HepG2 (cell line): ENCODE data around the gene GRK4. TPM values are rescaled to one million over a fixed set of nuclear protein-coding genes. Genes with fewer than 3 reads are reported as not detected.

Source experiments
- ATAC-seq: fragments of 200-7000 bp; cut with Tn5 transposase; 3 replicates; pipeline ENCODE4 v1.9.1; 2020; ENCODE audit warnings: mild to moderate bottlenecking, moderate library complexity
- Bru-seq: library from RNA; stranded (reverse); fragments of 400-500 nt; gene quantifications from one replicate; lab custom pipeline; 2021; lab: Mats Ljungman, UMichigan
- BruChase-seq, 2 experiments: library from RNA; stranded (reverse); fragments of 400-500 nt; gene quantifications; one replicate each; lab custom pipeline; 2021; lab: Mats Ljungman, UMichigan
- BruUV-seq: library from RNA; stranded (reverse); fragments of 400-500 nt; replicated peaks from 2 replicates; lab custom pipeline; 2021; lab: Mats Ljungman, UMichigan
- CTCF ChIA-PET: fragments of 300-600 bp; formaldehyde crosslinking; extraction: SDS; loops from one replicate; lab custom pipeline; 2021; ENCODE audit warnings: low total read pairs, inconsistent platforms, low intra/inter-chr PET ratio; lab: Yijun Ruan, JAX
- POLR2A ChIA-PET: fragments of 350-600 bp; sonication (Branson Sonifier 250); formaldehyde crosslinking; loops from one replicate; lab custom pipeline; 2020; ENCODE audit warnings: antibody characterized with exemption, inconsistent platforms; lab: Yijun Ruan, JAX
- DNase-seq: peaks from one replicate; pipeline ENCODE4 v3.0.0-alpha.2; 2015; ENCODE audit warnings: low spot score
- FAIRE-seq: peaks from 3 replicates; lab custom pipeline; 2011; peaks lifted over from hg19 to GRCh38; lab: Jason Lieb, UNC
- H2AFZ ChIP-seq: one replicate; pipeline ENCODE4 v1.6.1; 2011; ENCODE audit warnings: low read length, inconsistent platforms
- H3K27ac ChIP-seq: fragments of 300-600 bp; 3 replicates; pipeline ENCODE4 v1.8.0; 2011; ENCODE audit warnings: mixed run types, mild to moderate bottlenecking, mixed read lengths, low read length, inconsistent platforms; ENCODE audit not compliant: insufficient read depth; ENCODE audit errors: extremely low read length
- H3K27me3 ChIP-seq, 2 experiments: fragments of 200-600 bp in 1 of 2; 2 replicates in 1 of 2; 3 replicates in 1 of 2; pipeline versions ENCODE4 v1.6.0 to v1.8.0; 2011; ENCODE audit warnings: low read length in 2 of 2, mild to moderate bottlenecking in 2 of 2, moderate library complexity in 2 of 2, inconsistent platforms in 1 of 2; ENCODE audit not compliant: insufficient read depth in 2 of 2, control insufficient read depth in 1 of 2
- H3K36me3 ChIP-seq, 2 experiments: fragments of 200-600 bp in 1 of 2; replicated peaks in 1 of 2; 2 replicates in 1 of 2; 3 replicates in 1 of 2; pipeline versions ENCODE4 v1.5.1 to v1.8.0; 2011; ENCODE audit warnings: low read length in 2 of 2, inconsistent platforms in 1 of 2; ENCODE audit not compliant: insufficient read depth in 2 of 2, control insufficient read depth in 1 of 2
- H3K4me1 ChIP-seq: 2 replicates; pipeline ENCODE4 v1.5.1; 2012; ENCODE audit warnings: low read length, inconsistent platforms; ENCODE audit not compliant: insufficient read depth
- H3K4me2 ChIP-seq: 2 replicates; pipeline ENCODE4 v1.6.0; 2011; ENCODE audit warnings: low read depth, low read length, inconsistent platforms
- H3K4me3 ChIP-seq, 3 experiments: fragments of 200-600 bp in 1 of 3; sonication (generic), shearing (Covaris generic) in 1 of 3; replicated peaks in 1 of 3; 2 replicates each; pipeline ENCODE4 v1.5.1; 2011 to 2016; ENCODE audit warnings: low read length in 3 of 3, inconsistent platforms in 2 of 3, low read depth in 2 of 3, mild to moderate bottlenecking in 2 of 3, control low read depth in 1 of 3, mixed read lengths in 1 of 3; ENCODE audit not compliant: insufficient read depth in 1 of 3
- H3K79me2 ChIP-seq: one replicate; pipeline ENCODE4 v1.6.1; 2011; ENCODE audit warnings: low read length, inconsistent platforms; ENCODE audit not compliant: insufficient read depth
- H3K9ac ChIP-seq: 2 replicates; pipeline ENCODE4 v1.6.0; 2011; ENCODE audit warnings: mild to moderate bottlenecking, low read depth, low read length, inconsistent platforms; ENCODE audit not compliant: insufficient read depth
- H3K9me3 ChIP-seq: 2 replicates; pipeline ENCODE4 v1.5.1; 2012; ENCODE audit warnings: mild to moderate bottlenecking, low read length
- H4K20me1 ChIP-seq: 2 replicates; pipeline ENCODE4 v1.6.0; 2011; ENCODE audit warnings: inconsistent platforms, mild to moderate bottlenecking, low read length, moderate library complexity; ENCODE audit not compliant: insufficient read depth
- DNMT1 ChIP-seq: sonication (generic); formaldehyde crosslinking; IDR thresholded peaks from 2 replicates; pipeline ENCODE4 v1.5.1; 2020; ENCODE audit warnings: mild to moderate bottlenecking, missing genetic modification reagents
- NCOA2 ChIP-seq: sonication (generic); formaldehyde crosslinking; IDR thresholded peaks from 2 replicates; pipeline ENCODE4 v1.8.0; 2022; ENCODE audit warnings: inconsistent platforms
- TMF1 ChIP-seq: sonication (generic); formaldehyde crosslinking; IDR thresholded peaks from 2 replicates; pipeline ENCODE4 v1.8.1; 2022; ENCODE audit warnings: low read depth, missing genetic modification reagents
- YEATS2 ChIP-seq: sonication (generic); formaldehyde crosslinking; IDR thresholded peaks from 2 replicates; pipeline ENCODE4 v1.4.0; 2020; ENCODE audit warnings: missing genetic modification reagents, borderline replicate concordance
- ZBTB42 ChIP-seq: sonication (generic); formaldehyde crosslinking; IDR thresholded peaks from 2 replicates; pipeline ENCODE4 v1.5.0; 2020; ENCODE audit warnings: mild to moderate bottlenecking, missing genetic modification reagents
- ZFP90 ChIP-seq: sonication (generic); formaldehyde crosslinking; IDR thresholded peaks from 2 replicates; pipeline ENCODE4 v1.8.0; 2022; ENCODE audit warnings: missing genetic modification reagents, mild to moderate bottlenecking, inconsistent platforms, borderline replicate concordance
- ZIK1 ChIP-seq: sonication (generic); formaldehyde crosslinking; IDR thresholded peaks from 2 replicates; pipeline ENCODE4 v1.5.0; 2020; ENCODE audit warnings: mild to moderate bottlenecking, low read depth, missing genetic modification reagents, borderline replicate concordance
- ZNF17 ChIP-seq: sonication (generic); formaldehyde crosslinking; IDR thresholded peaks from 2 replicates; pipeline ENCODE4 v1.5.0; 2020; ENCODE audit warnings: mild to moderate bottlenecking, missing genetic modification reagents
- ZNF768 ChIP-seq: sonication (generic); formaldehyde crosslinking; IDR thresholded peaks from 2 replicates; pipeline ENCODE4 v1.4.0; 2020; ENCODE audit warnings: missing genetic modification reagents
- ZNF816 ChIP-seq: sonication (generic); formaldehyde crosslinking; IDR thresholded peaks from 2 replicates; pipeline ENCODE4 v1.8.0; 2022; ENCODE audit warnings: missing genetic modification reagents, mild to moderate bottlenecking, borderline replicate concordance
- ZNF891 ChIP-seq: sonication (generic); formaldehyde crosslinking; IDR thresholded peaks from 2 replicates; pipeline ENCODE4 v1.5.0; 2020; ENCODE audit warnings: mild to moderate bottlenecking, missing genetic modification reagents
- WGBS: methylation state at CpG from one replicate; pipeline ENCODE4 v1.1.6; 2017; ENCODE audit warnings: low lambda C conversion rate; 5-methylcytosine and 5-hydroxymethylcytosine counted together
- in situ Hi-C: cut with HindIII; loops from 2 replicates; pipeline ENCODE4 v1.10.0; 2017; ENCODE audit warnings: low pct_unique_long_range_greater_than_20kb; ENCODE audit not compliant: extremely low pct_ligation_motif_present
- intact Hi-C: fragments of 100-400 bp; cut with micrococcal nuclease; formaldehyde crosslinking; loops from one replicate; pipeline ENCODE4 v1.10.0; 2022; ENCODE audit not compliant: unreplicated experiment
- long read RNA-seq, 2 experiments: library from RNA in 1 of 2; library from polyadenylated mRNA in 1 of 2; stranded (forward) in 1 of 2; unstranded in 1 of 2; transcript quantifications; one replicate each; pipeline ENCODE4 v2.0.0, GENCODE V29; 2019 to 2022
- polyA minus RNA-seq, 3 experiments: library from RNA; depleted of rRNA, polyadenylated mRNA; stranded (reverse); fragments of >200 nt; gene quantifications; 2 replicates each; pipeline ENCODE4 v1.2.3, GENCODE V29; 2011; ENCODE audit warnings: low replicate concordance in 1 of 3
- polyA plus RNA-seq, 8 experiments: library from polyadenylated mRNA; depleted of rRNA in 3 of 8; stranded (reverse) in 7 of 8; unstranded in 1 of 8; fragments of >200 nt; fragmentation: Illumina TruSeq in 4 of 8; extraction: Trizol in 4 of 8; gene quantifications; 2 replicates each; pipeline versions ENCODE4 v1.2.1 to v1.2.3, GENCODE V29; 2011 to 2016; ENCODE audit warnings: low read depth in 4 of 8, missing spikeins in 1 of 8, mixed read lengths in 1 of 8; ENCODE audit not compliant: insufficient read depth in 1 of 8
- total RNA-seq, 5 experiments: library from RNA; depleted of rRNA; stranded (reverse); fragments of >200 nt; fragmentation: Illumina TruSeq; extraction: Trizol; gene quantifications; 2 replicates each; pipeline ENCODE4 v1.2.3, GENCODE V29; 2016; ENCODE audit warnings: low read depth in 1 of 5
- TF ChIP-seq, protein P1 (sequence below): sonication (generic); formaldehyde crosslinking; IDR thresholded peaks from 2 replicates; pipeline ENCODE4 v1.4.0; 2020; ENCODE audit warnings: mild to moderate bottlenecking, missing genetic modification reagents, borderline replicate concordance

The GRK4 gene
- total RNA-seq (2016; rRNA removed; fragmentation: Illumina TruSeq; extraction: Trizol) (2.0 and 2.5 TPM in 2 replicates), polyA plus RNA-seq (2011; rRNA removed) (1.6 and 1.8 TPM in 2 replicates), polyA minus RNA-seq (2011; rRNA and poly(A)+ RNA removed; ENCODE audit: low replicate concordance) (2.6 and 2.7 TPM in 2 replicates), Bru-seq, nascent RNA (percentile 22 among the genes with signal in this experiment), BruChase-seq, experiment 1, labeled RNA remaining after a 6-hour chase (percentile 27 among the genes with signal in this experiment), BruChase-seq, experiment 2, labeled RNA remaining after a 2-hour chase (percentile 23 among the genes with signal in this experiment)
- total RNA-seq (2016; cell fraction: cytosol; rRNA removed; fragmentation: Illumina TruSeq; extraction: Trizol; ENCODE audit: low read depth), result 1.9 and 2.1 TPM in 2 replicates
- 2.5 and 3.1 TPM in 2 replicates for total RNA-seq (2016; cell fraction: insoluble cytoplasmic fraction; rRNA removed; fragmentation: Illumina TruSeq; extraction: Trizol)
- total RNA-seq (2016; cell fraction: membrane; rRNA removed; fragmentation: Illumina TruSeq; extraction: Trizol), result 4.7 and 4.9 TPM in 2 replicates
- 1.2 and 1.4 TPM in 2 replicates for total RNA-seq (2016; cell fraction: nucleus; rRNA removed; fragmentation: Illumina TruSeq; extraction: Trizol)
- 1.2 TPM in 2 replicates for polyA plus RNA-seq (2011; cell fraction: cytosol; rRNA removed)
- polyA plus RNA-seq (2011; cell fraction: nucleus; rRNA removed), result 1.2 and 1.3 TPM in 2 replicates
- polyA plus RNA-seq (2012), result 1.5 and 1.7 TPM in 2 replicates
- 2.8 TPM in 2 replicates for polyA plus RNA-seq (2016; cell fraction: cytosol; fragmentation: Illumina TruSeq; extraction: Trizol; ENCODE audit: low read depth)
- polyA plus RNA-seq (2016; cell fraction: insoluble cytoplasmic fraction; fragmentation: Illumina TruSeq; extraction: Trizol; ENCODE audit: low read depth), result 3.0 TPM in 2 replicates
- 4.7 TPM in 2 replicates for polyA plus RNA-seq (2016; cell fraction: membrane; fragmentation: Illumina TruSeq; extraction: Trizol; ENCODE audit: low read depth)
- 2.1 and 2.8 TPM in 2 replicates for polyA plus RNA-seq (2016; cell fraction: nucleus; fragmentation: Illumina TruSeq; extraction: Trizol; ENCODE audit: insufficient read depth, low read depth)
- polyA minus RNA-seq (2011; cell fraction: cytosol; rRNA and poly(A)+ RNA removed), result 0.88 and 1.4 TPM in 2 replicates
- 1.4 and 3.2 TPM in 2 replicates for polyA minus RNA-seq (2011; cell fraction: nucleus; rRNA and poly(A)+ RNA removed)
- long read RNA-seq, experiment 1, result 0 reads
- long read RNA-seq, experiment 2, partial matches to known transcripts, result 0 of 12 reads
- long read RNA-seq, experiment 2, other reads (novel, unspliced or antisense), result 9 of 12 reads

DNA sequence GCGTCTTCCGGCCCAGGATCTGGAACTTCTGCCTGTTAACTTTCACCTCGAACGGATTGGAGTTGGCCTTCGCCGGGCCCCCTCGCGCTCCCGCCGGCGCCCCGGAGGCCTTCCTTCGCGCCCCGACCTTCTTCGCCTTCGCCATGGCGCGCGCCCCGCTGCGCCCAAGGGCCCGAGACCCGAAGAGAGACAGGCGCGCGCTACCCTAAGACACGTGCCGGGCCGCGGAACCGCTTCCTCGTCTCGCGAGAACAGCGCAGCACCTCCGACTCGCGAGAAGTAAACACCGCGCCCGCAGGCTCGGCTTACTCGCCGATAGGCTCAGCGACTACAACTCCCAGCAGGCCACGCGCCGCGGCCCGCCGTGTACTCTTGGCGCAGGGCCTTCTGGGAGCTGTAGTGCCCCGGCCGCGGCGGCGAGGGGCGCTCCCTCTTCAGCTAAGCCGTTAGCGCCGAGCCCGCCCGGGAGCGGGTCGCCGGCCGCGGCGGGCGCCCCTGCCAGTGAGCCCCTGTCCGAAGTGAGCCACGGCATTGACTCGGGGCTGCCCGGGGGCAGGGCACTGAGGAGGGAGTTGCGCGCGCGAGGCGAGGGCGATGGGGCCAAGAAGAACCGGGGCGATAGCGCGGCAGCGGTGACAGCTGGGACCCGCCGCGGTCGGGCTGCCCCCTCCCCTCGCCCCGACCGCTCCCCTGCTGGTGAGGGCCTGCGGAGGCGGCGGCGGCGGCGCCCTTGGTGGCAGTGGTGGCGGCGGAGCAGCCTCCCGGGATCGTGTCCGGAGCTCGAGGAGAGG lies at the start of gene GRK4, which contains the start of gene NOP14:
Gene GRK4, plus strand, starts transcription at position 397 of the 791 bp plus-strand sequence. CDS start 500 bp downstream, outside the sequence.
Gene NOP14, minus strand, starts transcription at position 232 of the 791 bp plus-strand sequence. Its CDS starts 87 bp downstream, at position 145.
- H3K4me1 ChIP-seq, result peaks cover 37% of the 10 kb centered on the region
- ChIA-PET POLR2A (interaction anchor here (0.6 to 2.6 kb wide), 12 partner anchors 10 to 993 kb away, joined by 3 to 16 read pairs (median 3); no protein-coding TSS in a partner anchor), CTCF (interaction anchor here (1.8 kb wide), 1 partner anchor 9 kb away, joined by 10 read pairs; no protein-coding TSS in a partner anchor)
- no TSS peak for BruUV-seq
- 0% methylated on average over 4 of the region's 105 CpGs for WGBS
- H2AFZ ChIP-seq, result no peak within 1 kb of the TSS
- in situ Hi-C loops (no loop called here), intact Hi-C loops (no loop called here)
- peak within 1 kb of the TSS; percentile 82 for H3K27ac ChIP-seq
- peaks cover 33% of the 10 kb centered on the region for H3K79me2 ChIP-seq
- H3K27me3 ChIP-seq, result no peaks in the 10 kb centered on the region; a peak in 1 of 5 replicates
- DNase-seq (peak; percentile 94), FAIRE-seq (peak; percentile 68), ATAC-seq (peak; percentile 92)
- peaks cover 10% of the 10 kb centered on the region; the same call in 1 of the 2 replicates for H4K20me1 ChIP-seq
- peak within 1 kb of the TSS; percentile 84 to 90 (median 88) for H3K4me3 ChIP-seq
- no peaks in the 10 kb centered on the region for H3K9me3 ChIP-seq
- H3K36me3 ChIP-seq, result peaks cover 0 to 7% of the 10 kb centered on the region in 2 experiments; a peak in 2 of 5 replicates
- peak within 1 kb of the TSS; percentile 99 for H3K4me2 ChIP-seq
- peak within 1 kb of the TSS; percentile 90 for H3K9ac ChIP-seq
- TF ChIP-seq ZNF768 (CRISPR knock-in tag), result peak; percentile 66
- TF ChIP-seq ZBTB42 (CRISPR knock-in tag), result peak; percentile 84; the same call in 1 of the 2 replicates
- no peak; the same call in 1 of the 2 replicates for TF ChIP-seq ZFP90 (CRISPR knock-in tag)
- no peak for TF ChIP-seq ZNF816 (CRISPR knock-in tag)
- peak; percentile 93 for TF ChIP-seq ZNF891 (CRISPR knock-in tag)
- TF ChIP-seq TMF1, result peak; percentile 98
- peak; percentile 93 for TF ChIP-seq ZIK1 (CRISPR knock-in tag)
- TF ChIP-seq, protein P1, sequence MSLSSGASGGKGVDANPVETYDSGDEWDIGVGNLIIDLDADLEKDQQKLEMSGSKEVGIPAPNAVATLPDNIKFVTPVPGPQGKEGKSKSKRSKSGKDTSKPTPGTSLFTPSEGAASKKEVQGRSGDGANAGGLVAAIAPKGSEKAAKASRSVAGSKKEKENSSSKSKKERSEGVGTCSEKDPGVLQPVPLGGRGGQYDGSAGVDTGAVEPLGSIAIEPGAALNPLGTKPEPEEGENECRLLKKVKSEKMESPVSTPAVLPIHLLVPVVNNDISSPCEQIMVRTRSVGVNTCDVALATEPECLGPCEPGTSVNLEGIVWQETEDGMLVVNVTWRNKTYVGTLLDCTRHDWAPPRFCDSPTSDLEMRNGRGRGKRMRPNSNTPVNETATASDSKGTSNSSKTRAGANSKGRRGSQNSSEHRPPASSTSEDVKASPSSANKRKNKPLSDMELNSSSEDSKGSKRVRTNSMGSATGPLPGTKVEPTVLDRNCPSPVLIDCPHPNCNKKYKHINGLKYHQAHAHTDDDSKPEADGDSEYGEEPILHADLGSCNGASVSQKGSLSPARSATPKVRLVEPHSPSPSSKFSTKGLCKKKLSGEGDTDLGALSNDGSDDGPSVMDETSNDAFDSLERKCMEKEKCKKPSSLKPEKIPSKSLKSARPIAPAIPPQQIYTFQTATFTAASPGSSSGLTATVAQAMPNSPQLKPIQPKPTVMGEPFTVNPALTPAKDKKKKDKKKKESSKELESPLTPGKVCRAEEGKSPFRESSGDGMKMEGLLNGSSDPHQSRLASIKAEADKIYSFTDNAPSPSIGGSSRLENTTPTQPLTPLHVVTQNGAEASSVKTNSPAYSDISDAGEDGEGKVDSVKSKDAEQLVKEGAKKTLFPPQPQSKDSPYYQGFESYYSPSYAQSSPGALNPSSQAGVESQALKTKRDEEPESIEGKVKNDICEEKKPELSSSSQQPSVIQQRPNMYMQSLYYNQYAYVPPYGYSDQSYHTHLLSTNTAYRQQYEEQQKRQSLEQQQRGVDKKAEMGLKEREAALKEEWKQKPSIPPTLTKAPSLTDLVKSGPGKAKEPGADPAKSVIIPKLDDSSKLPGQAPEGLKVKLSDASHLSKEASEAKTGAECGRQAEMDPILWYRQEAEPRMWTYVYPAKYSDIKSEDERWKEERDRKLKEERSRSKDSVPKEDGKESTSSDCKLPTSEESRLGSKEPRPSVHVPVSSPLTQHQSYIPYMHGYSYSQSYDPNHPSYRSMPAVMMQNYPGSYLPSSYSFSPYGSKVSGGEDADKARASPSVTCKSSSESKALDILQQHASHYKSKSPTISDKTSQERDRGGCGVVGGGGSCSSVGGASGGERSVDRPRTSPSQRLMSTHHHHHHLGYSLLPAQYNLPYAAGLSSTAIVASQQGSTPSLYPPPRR (CRISPR knock-in tag), result peak; percentile 76
- peak; percentile 99 for TF ChIP-seq YEATS2 (CRISPR knock-in tag)
- TF ChIP-seq DNMT1 (CRISPR knock-in tag), result no peak
- TF ChIP-seq NCOA2 (CRISPR knock-in tag), result 0 out of 2 replicates have a peak, but pooled peaks have one; percentile 47
- 0 out of 2 replicates have a peak, but pooled peaks have one; percentile 81 for TF ChIP-seq ZNF17 (CRISPR knock-in tag)
